ENCODE data around the gene LURAP1L.

Gene LURAP1L

DNA sequence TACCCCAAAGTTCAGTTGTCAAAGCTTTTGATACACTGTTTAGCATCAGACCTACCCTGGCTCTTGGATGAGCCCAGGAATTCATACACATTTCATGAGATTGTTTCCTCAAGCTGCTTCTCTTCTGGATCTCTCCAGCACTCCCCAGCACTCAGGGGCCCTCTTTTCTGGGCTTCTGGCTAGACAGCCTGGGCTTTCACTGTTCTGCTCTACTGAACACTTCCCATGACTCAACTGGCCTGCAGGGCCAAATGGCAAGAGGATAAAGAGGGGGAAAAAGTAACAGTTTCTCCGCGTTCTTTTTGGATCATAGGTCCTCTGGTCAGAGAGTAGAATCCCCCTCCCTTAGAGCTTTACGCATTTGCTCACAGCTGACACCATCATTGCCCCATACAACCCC, 20.9 kb upstream of the LURAP1L start:
- Histone ChIP-seq H3K4me3 (ENCODE audit: low read depth, low read length) (peak overlapping the region; percentile 15; the same call in 1 of the 2 replicates), H3K27me3 (ENCODE audit: insufficient read depth, low read length) (no peaks in the 10 kb centered on the region), H2AFZ (ENCODE audit: low read length, unreplicated experiment) (peak overlapping the region; percentile 31), H3K36me3 (ENCODE audit: insufficient read depth, low read length) (no peaks in the 10 kb centered on the region), H3K79me2 (ENCODE audit: control insufficient read depth, insufficient read depth, low read length, unreplicated experiment) (no peaks in the 10 kb centered on the region), H3K27ac (ENCODE audit: low read depth, low read length) (no peak overlapping the region), H3K4me1 (ENCODE audit: control insufficient read depth, insufficient read depth, low read length, unreplicated experiment) (no peaks in the 10 kb centered on the region)

DNA sequence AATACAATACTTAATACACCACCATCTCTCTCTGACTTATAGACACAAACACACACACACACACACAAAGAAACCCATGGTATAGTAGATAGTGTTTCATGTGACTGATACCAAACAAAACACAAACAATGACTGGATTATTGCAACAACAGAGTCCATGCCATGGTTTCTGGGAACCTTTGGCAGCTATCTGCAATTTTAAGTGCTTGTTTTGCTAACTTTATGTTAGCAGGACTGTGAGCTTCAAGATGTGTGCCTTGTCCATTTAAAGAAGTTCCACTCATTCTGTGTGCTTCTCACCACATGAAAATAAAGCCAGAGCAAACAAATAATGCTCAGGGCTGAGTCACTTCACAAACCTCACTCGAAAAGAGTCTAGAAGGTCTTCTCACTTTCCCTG, 15.1 kb upstream of the LURAP1L start:
- no peak overlapping the region for H3K4me3 ChIP-seq (ENCODE audit: low read depth, low read length)
- no peaks in the 10 kb centered on the region for H3K79me2 ChIP-seq (ENCODE audit: control insufficient read depth, insufficient read depth, low read length, unreplicated experiment)
- H3K27ac ChIP-seq (ENCODE audit: low read depth, low read length): peak overlapping the region; percentile 20
- no peaks in the 10 kb centered on the region for H3K36me3 ChIP-seq (ENCODE audit: insufficient read depth, low read length)
- H2AFZ ChIP-seq (ENCODE audit: low read length, unreplicated experiment): peak overlapping the region; percentile 5
- peaks cover 16% of the 10 kb centered on the region for H3K4me1 ChIP-seq (ENCODE audit: control insufficient read depth, insufficient read depth, low read length, unreplicated experiment)
- no peaks in the 10 kb centered on the region for H3K27me3 ChIP-seq (ENCODE audit: insufficient read depth, low read length)

DNA sequence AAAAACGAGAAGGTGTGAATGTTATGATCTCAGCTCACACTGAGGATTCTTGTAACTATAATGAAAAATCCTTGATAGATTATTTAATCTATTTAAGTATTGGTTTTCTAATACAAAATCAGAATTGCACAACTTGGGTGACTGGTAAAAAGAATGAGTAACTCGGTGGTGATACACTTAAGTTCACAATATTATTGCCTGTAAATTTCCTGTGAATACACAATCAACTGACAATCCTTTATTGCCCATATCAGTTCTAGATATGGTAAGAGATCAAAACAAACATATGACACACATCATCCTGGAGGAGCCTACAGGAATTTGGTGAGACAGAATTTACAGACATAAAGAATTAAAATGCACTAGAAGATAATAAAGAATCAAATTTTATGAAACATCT, 14.1 kb upstream of the LURAP1L start:
- H2AFZ ChIP-seq (ENCODE audit: low read length, unreplicated experiment): no peak overlapping the region
- H3K36me3 ChIP-seq (ENCODE audit: insufficient read depth, low read length): no peaks in the 10 kb centered on the region
- H3K27ac ChIP-seq (ENCODE audit: low read depth, low read length): no peak overlapping the region
- no peaks in the 10 kb centered on the region for H3K79me2 ChIP-seq (ENCODE audit: control insufficient read depth, insufficient read depth, low read length, unreplicated experiment)
- H3K27me3 ChIP-seq (ENCODE audit: insufficient read depth, low read length): no peaks in the 10 kb centered on the region
- no peak overlapping the region for H3K4me3 ChIP-seq (ENCODE audit: low read depth, low read length)
- H3K4me1 ChIP-seq (ENCODE audit: control insufficient read depth, insufficient read depth, low read length, unreplicated experiment): peaks cover 16% of the 10 kb centered on the region

DNA sequence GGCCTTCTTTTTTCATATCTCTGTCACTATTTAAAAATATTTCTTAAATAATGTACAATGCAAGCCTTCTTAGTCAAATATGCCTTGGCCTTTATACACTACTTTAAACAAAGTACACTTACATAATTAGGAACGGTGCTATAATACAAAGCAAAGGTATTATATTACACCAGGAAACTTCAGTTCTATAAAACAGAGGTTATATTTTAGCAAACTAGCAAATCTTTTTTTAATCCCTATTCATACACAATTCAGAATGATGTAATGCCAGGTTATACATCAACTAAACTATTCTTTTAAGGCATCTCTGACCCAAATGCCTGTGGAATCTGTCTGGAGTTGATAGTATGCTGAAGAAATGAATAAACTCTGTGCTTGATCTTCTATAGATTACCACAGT, 10.7 kb upstream of the LURAP1L start:
- no peaks in the 10 kb centered on the region for H3K36me3 ChIP-seq (ENCODE audit: insufficient read depth, low read length)
- no peak overlapping the region for H3K27ac ChIP-seq (ENCODE audit: low read depth, low read length)

DNA sequence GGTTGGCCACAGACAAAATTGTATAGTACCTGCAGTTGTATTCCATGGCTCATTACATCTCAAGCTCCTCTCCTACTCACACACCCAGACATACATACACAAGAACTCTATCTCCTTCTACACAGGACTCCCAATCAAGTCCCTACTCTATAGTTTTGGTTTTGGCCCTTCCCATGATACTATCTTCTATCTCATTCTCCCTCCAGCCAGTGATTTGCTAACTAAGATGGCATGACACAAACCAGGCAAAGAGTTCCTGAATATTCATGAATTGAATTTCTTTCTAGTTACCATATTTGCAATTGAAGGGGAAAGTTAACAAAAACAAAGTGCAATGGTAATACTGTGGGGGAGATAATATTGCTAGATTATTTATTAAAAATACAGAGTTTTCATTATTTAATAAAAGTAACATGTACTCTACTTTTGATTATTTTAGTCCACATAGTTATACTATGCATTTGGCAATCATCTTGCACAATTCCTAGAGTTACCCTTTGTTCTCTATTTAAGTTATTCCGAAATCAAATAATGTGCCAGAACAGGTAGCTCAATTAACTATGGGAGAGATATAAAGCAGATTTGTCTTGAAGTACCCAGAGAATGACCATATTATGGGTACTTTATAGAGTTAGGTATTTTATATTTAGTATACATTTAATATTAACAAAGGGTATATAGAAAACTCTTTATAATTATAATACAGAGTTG, 9.6 kb upstream of the LURAP1L start:
- no peaks in the 10 kb centered on the region for H3K79me2 ChIP-seq (ENCODE audit: control insufficient read depth, insufficient read depth, low read length, unreplicated experiment)
- peaks cover 8% of the 10 kb centered on the region for H3K4me1 ChIP-seq (ENCODE audit: control insufficient read depth, insufficient read depth, low read length, unreplicated experiment)
- H3K27me3 ChIP-seq (ENCODE audit: insufficient read depth, low read length): no peaks in the 10 kb centered on the region
- no peak overlapping the region for H3K4me3 ChIP-seq (ENCODE audit: low read depth, low read length)
- H2AFZ ChIP-seq (ENCODE audit: low read length, unreplicated experiment): no peak overlapping the region
- no peaks in the 10 kb centered on the region for H3K36me3 ChIP-seq (ENCODE audit: insufficient read depth, low read length)
- H3K27ac ChIP-seq (ENCODE audit: low read depth, low read length): no peak overlapping the region

More for the DNA sequence above, 10.7 kb upstream of the LURAP1L start:
- H3K27me3 ChIP-seq (ENCODE audit: insufficient read depth, low read length): no peaks in the 10 kb centered on the region
- no peak overlapping the region for H3K4me3 ChIP-seq (ENCODE audit: low read depth, low read length)
- no peaks in the 10 kb centered on the region for H3K79me2 ChIP-seq (ENCODE audit: control insufficient read depth, insufficient read depth, low read length, unreplicated experiment)
- peaks cover 16% of the 10 kb centered on the region for H3K4me1 ChIP-seq (ENCODE audit: control insufficient read depth, insufficient read depth, low read length, unreplicated experiment)
- H2AFZ ChIP-seq (ENCODE audit: low read length, unreplicated experiment): no peak overlapping the region

DNA sequence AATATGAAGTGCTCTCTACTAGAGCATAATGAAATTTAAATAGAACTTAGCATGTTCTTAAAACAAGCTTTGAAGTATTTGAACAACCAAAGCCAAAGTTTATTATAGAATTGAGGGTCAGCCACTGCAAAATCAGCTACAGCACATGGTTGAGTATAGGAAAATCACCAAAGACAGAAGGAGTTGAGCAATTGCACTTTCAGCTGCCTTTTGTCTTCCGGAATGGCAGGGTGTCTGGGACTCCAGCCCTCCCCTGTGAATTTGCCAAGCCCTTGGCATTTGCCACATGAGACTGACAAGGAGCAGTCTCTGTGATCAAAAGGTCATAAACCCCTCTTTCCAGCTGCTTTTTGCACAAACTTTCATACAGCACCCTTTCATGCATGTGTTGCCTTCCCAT, 8.5 kb upstream of the LURAP1L start:
- H3K27ac ChIP-seq (ENCODE audit: low read depth, low read length): no peak overlapping the region
- H3K4me1 ChIP-seq (ENCODE audit: control insufficient read depth, insufficient read depth, low read length, unreplicated experiment): no peaks in the 10 kb centered on the region
- no peak overlapping the region for H3K4me3 ChIP-seq (ENCODE audit: low read depth, low read length)
- H3K27me3 ChIP-seq (ENCODE audit: insufficient read depth, low read length): no peaks in the 10 kb centered on the region
- no peak overlapping the region for H2AFZ ChIP-seq (ENCODE audit: low read length, unreplicated experiment)
- no peaks in the 10 kb centered on the region for H3K36me3 ChIP-seq (ENCODE audit: insufficient read depth, low read length)
- no peaks in the 10 kb centered on the region for H3K79me2 ChIP-seq (ENCODE audit: control insufficient read depth, insufficient read depth, low read length, unreplicated experiment)

DNA sequence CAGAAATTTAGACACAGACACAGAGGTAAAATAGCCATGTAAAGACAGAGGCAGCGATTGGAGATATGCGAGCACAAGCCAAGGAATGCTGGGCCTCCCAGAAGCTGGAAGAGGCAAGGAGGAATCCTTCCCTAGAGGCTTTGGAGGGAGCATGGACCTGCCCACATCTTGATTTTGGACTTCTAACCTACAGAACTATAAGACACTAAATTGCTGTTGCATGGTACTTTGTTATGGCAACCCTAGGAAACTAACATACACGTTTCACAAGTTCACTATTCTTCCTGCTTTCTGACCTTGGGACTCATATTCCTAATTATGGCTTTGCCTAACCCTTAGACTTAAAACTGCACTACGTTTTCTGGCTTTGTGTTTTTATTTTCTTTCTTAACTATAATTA, 4.6 kb upstream of the LURAP1L start:
- Histone ChIP-seq H3K36me3 (ENCODE audit: insufficient read depth, low read length) (no peaks in the 10 kb centered on the region), H3K27ac (ENCODE audit: low read depth, low read length) (no peak overlapping the region), H3K4me3 (ENCODE audit: low read depth, low read length) (no peak overlapping the region), H3K27me3 (ENCODE audit: insufficient read depth, low read length) (no peaks in the 10 kb centered on the region), H2AFZ (ENCODE audit: low read length, unreplicated experiment) (no peak overlapping the region), H3K79me2 (ENCODE audit: control insufficient read depth, insufficient read depth, low read length, unreplicated experiment) (peaks cover 5% of the 10 kb centered on the region), H3K4me1 (ENCODE audit: control insufficient read depth, insufficient read depth, low read length, unreplicated experiment) (peaks cover 11% of the 10 kb centered on the region)

DNA sequence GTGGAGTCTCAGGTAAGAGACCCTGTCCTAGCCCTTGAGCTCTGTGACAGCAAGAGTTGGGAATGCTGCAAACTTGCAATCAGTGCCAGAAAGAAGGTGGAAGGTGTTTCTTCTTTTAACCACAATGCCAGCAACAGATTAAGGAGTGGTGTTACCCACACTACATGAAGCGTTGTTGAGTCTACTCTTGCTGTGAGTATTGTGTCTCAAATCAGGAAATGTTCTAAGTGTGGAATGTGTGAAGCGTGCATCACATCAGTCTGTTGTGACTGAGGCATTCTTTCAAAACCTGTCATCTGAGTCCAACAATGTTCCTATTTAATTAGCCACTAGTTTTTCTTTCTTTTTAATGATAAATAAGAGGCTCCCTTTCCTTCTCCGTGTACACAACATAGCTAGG, 2.9 kb upstream of the LURAP1L start:
- Histone ChIP-seq H3K4me3 (ENCODE audit: low read depth, low read length) (no peak overlapping the region), H2AFZ (ENCODE audit: low read length, unreplicated experiment) (no peak overlapping the region), H3K27ac (ENCODE audit: low read depth, low read length) (no peak overlapping the region), H3K79me2 (ENCODE audit: control insufficient read depth, insufficient read depth, low read length, unreplicated experiment) (peaks cover 19% of the 10 kb centered on the region), H3K36me3 (ENCODE audit: insufficient read depth, low read length) (no peaks in the 10 kb centered on the region), H3K4me1 (ENCODE audit: control insufficient read depth, insufficient read depth, low read length, unreplicated experiment) (peaks cover 11% of the 10 kb centered on the region), H3K27me3 (ENCODE audit: insufficient read depth, low read length) (no peaks in the 10 kb centered on the region)

DNA sequence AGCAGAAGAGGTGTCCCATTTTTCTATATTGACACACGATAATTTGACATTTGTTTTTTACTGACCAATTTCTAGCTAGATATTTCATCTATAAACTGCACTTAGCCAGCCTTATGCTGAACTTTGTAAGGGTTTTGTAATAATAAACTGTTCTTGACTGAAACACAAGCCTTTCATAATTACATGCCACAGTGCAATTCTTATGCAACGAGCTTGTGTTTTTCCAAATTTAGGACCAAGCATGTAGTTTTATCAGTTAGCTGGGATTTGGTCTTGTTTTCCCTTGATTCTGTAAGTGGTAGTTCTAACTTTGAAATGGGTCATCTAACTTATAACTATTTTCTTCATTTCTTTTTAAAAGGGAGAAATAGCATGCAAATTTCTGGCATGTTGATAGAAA, 1.3 kb upstream of the LURAP1L start:
- Histone ChIP-seq H3K27ac (ENCODE audit: low read depth, low read length) (no peak overlapping the region), H3K36me3 (ENCODE audit: insufficient read depth, low read length) (no peaks in the 10 kb centered on the region), H3K4me3 (ENCODE audit: low read depth, low read length) (no peak overlapping the region), H3K79me2 (ENCODE audit: control insufficient read depth, insufficient read depth, low read length, unreplicated experiment) (peaks cover 36% of the 10 kb centered on the region), H3K27me3 (ENCODE audit: insufficient read depth, low read length) (no peaks in the 10 kb centered on the region), H3K4me1 (ENCODE audit: control insufficient read depth, insufficient read depth, low read length, unreplicated experiment) (peaks cover 20% of the 10 kb centered on the region), H2AFZ (ENCODE audit: low read length, unreplicated experiment) (no peak overlapping the region)

DNA sequence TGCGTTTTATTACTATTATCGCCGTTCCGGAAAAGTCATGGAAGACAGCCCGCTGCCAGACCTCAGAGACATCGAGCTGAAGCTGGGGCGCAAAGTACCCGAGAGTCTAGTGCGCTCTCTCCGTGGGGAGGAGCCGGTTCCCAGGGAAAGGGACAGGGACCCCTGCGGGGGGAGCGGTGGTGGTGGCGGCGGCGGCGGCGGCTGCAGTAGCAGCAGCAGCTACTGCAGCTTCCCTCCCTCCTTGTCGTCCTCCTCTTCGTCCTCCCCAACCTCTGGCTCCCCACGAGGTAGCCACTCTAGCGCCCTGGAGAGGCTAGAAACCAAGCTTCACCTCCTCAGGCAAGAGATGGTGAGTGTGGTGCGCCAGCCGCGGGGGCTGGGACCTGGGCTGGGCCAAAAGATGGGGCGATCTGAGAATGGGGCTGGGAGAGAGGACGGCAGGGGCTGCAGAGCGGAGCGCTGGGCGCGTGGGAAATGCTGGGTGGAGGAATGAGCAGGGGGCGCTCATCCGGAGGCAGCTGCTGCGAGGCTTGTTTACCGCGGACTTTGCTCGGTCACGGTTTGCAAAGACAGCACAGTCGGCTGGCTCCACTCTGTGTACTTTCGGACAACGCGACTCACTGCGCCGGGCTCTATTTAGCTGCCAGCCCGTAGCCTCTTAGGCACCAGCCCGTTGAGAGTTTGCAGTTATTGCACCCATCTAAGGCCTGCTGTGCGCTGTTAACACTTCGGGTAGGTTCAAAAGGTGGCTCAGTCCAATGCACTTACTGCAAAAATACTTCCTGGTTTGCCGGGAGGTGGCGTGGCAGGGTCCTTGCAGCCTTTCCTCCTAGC, 1.1 kb downstream of the LURAP1L start:
- Histone ChIP-seq H3K4me3 (ENCODE audit: low read depth, low read length) (peak overlapping the region; percentile 96), H3K36me3 (ENCODE audit: insufficient read depth, low read length) (peaks cover 11% of the 10 kb centered on the region; the same call in 1 of the 2 replicates), H3K79me2 (ENCODE audit: control insufficient read depth, insufficient read depth, low read length, unreplicated experiment) (peaks cover 50% of the 10 kb centered on the region), H2AFZ (ENCODE audit: low read length, unreplicated experiment) (peak overlapping the region; percentile 43), H3K27ac (ENCODE audit: low read depth, low read length) (peak overlapping the region; percentile 96), H3K4me1 (ENCODE audit: control insufficient read depth, insufficient read depth, low read length, unreplicated experiment) (peaks cover 33% of the 10 kb centered on the region), H3K27me3 (ENCODE audit: insufficient read depth, low read length) (no peaks in the 10 kb centered on the region)

Data from ACC112 (cell line).